Measurements from ENCODE around the gene COL4A6.
"Not testable (repeated sequence)": the region's sequence is repeated elsewhere in the genome, so short reads cannot be mapped to it uniquely, and the experiment has no call there.

COL4A6 gene

GRCh38 chrX:108438110-108438623 lies at the start of gene COL4A6:
Gene COL4A6, minus strand, starts transcription at chrX:108438422. Its CDS starts 226 bp downstream, at chrX:108438196.
- peak; percentile 85 for DNase-seq

- no peak for DNase-seq
Observed at GRCh38 chrX:108485960-108486359, 47.7 kb upstream of the COL4A6 start.

- no peak for DNase-seq
Observed at GRCh38 chrX:108484251-108484650, 46.0 kb upstream of the COL4A6 start.

GRCh38 chrX:108481528-108481927 lies 43.3 kb upstream of the COL4A6 start:
- not testable (repeated sequence) for DNase-seq

GRCh38 chrX:108473979-108474378 lies 35.8 kb upstream of the COL4A6 start:
- DNase-seq, result no peak

- no peak for DNase-seq
Observed at GRCh38 chrX:108468486-108468885, 30.3 kb upstream of the COL4A6 start.

GRCh38 chrX:108464604-108465003 lies 26.4 kb upstream of the COL4A6 start:
- peak; percentile 69 for DNase-seq

GRCh38 chrX:108456971-108457477 lies 18.8 kb upstream of the COL4A6 start:
- DNase-seq, result no peak

- DNase-seq, result no peak
Observed at GRCh38 chrX:108453841-108454240, 15.6 kb upstream of the COL4A6 start.

- no peak for DNase-seq
Observed at GRCh38 chrX:108447303-108447702, 9.1 kb upstream of the COL4A6 start.

- DNase-seq, result no peak
Observed at GRCh38 chrX:108442901-108443464, 4.8 kb upstream of the COL4A6 start.

GRCh38 chrX:108439961-108440696 lies 1.9 kb upstream of the COL4A6 start:
- peak; percentile 59 for DNase-seq

GRCh38 chrX:108439426-108439942 lies 1.3 kb upstream of the COL4A6 start, which contains the start of gene COL4A5:
Gene COL4A5, plus strand, starts transcription at chrX:108439838. Its CDS starts 288 bp downstream, at chrX:108440126.
- peak; percentile 89 for DNase-seq

GRCh38 chrX:108437349-108438109 lies 693 bp downstream of the COL4A6 start:
- no peak for DNase-seq

- no peak for DNase-seq
Observed at GRCh38 chrX:108435261-108435660, 3.0 kb downstream of the COL4A6 start.

- no peak for DNase-seq
Observed at GRCh38 chrX:108426262-108426661, 12.0 kb downstream of the COL4A6 start.

- no peak for DNase-seq
Observed at GRCh38 chrX:108420481-108420880, 17.7 kb downstream of the COL4A6 start.

GRCh38 chrX:108419401-108419800 lies 18.8 kb downstream of the COL4A6 start:
- DNase-seq, result no peak

- DNase-seq, result no peak
Observed at GRCh38 chrX:108417257-108417656, 21.0 kb downstream of the COL4A6 start.

- no peak for DNase-seq
Observed at GRCh38 chrX:108415891-108416290, 22.3 kb downstream of the COL4A6 start.

- no peak for DNase-seq
Observed at GRCh38 chrX:108415146-108415545, 23.1 kb downstream of the COL4A6 start.

- DNase-seq, result no peak
Observed at GRCh38 chrX:108412783-108413182, 25.4 kb downstream of the COL4A6 start.

Data from islet precursor cell (in vitro differentiated cells).